ACC112 (cell line): ENCODE measurements around the gene TMEM9.
A peak's percentile ranks its signal among the peaks of the same experiment; 100 is the strongest.

Experiments
- H2AFZ ChIP-seq: fragments of 200-600 bp; sonication (generic); one replicate; pipeline ENCODE4 v1.6.0; 2017; ENCODE audit warnings: antibody characterized with exemption, low read length; ENCODE audit not compliant: unreplicated experiment
- H3K27ac ChIP-seq: fragments of 200-600 bp; sonication (generic); 2 replicates; pipeline ENCODE4 v1.5.1; 2014; ENCODE audit warnings: low read depth, mild to moderate bottlenecking, antibody characterized with exemption, low read length, moderate library complexity
- H3K27me3 ChIP-seq: fragments of 200-600 bp; sonication (generic); 2 replicates; pipeline ENCODE4 v1.6.1; 2014; ENCODE audit warnings: mild to moderate bottlenecking, antibody characterized with exemption, low read length, moderate library complexity, mixed read lengths; ENCODE audit not compliant: insufficient read depth
- H3K36me3 ChIP-seq: fragments of 200-600 bp; sonication (generic); 2 replicates; pipeline ENCODE4 v1.6.1; 2016; ENCODE audit warnings: mild to moderate bottlenecking, antibody characterized with exemption, low read length, moderate library complexity, mixed read lengths; ENCODE audit not compliant: insufficient read depth
- H3K4me1 ChIP-seq: fragments of 200-600 bp; sonication (generic); one replicate; pipeline ENCODE4 v1.6.1; 2016; ENCODE audit warnings: low read length, mixed read lengths; ENCODE audit not compliant: insufficient read depth, unreplicated experiment, control insufficient read depth
- H3K4me3 ChIP-seq: fragments of 200-600 bp; sonication (generic); 2 replicates; pipeline ENCODE4 v1.5.1; 2014; ENCODE audit warnings: mild to moderate bottlenecking, low read depth, low read length
- H3K79me2 ChIP-seq: fragments of 200-600 bp; sonication (generic); one replicate; pipeline ENCODE4 v1.6.0; 2016; ENCODE audit warnings: low read length; ENCODE audit not compliant: control insufficient read depth, unreplicated experiment, insufficient read depth

The TMEM9 gene

GRCh38 chr1:201139756-201140155 lies 14.5 kb downstream of the TMEM9 start:
- H3K4me3 ChIP-seq = no peak overlapping the region
- no peaks in the 10 kb centered on the region for H3K79me2 ChIP-seq
- no peaks in the 10 kb centered on the region for H3K27me3 ChIP-seq
- H2AFZ ChIP-seq = no peak overlapping the region
- H3K4me1 ChIP-seq = peaks cover 22% of the 10 kb centered on the region
- no peak overlapping the region for H3K27ac ChIP-seq
- H3K36me3 ChIP-seq = peaks cover 12% of the 10 kb centered on the region; the same call in 1 of the 2 replicates

- H3K4me1 ChIP-seq = peaks cover 22% of the 10 kb centered on the region
- peaks cover 12% of the 10 kb centered on the region; the same call in 1 of the 2 replicates for H3K36me3 ChIP-seq
- no peak overlapping the region for H2AFZ ChIP-seq
- H3K79me2 ChIP-seq = no peaks in the 10 kb centered on the region
- H3K27ac ChIP-seq = no peak overlapping the region
- no peaks in the 10 kb centered on the region for H3K27me3 ChIP-seq
- no peak overlapping the region for H3K4me3 ChIP-seq
These were observed 15.0 kb downstream of the TMEM9 start for GRCh38 chr1:201139306-201139705.

- peaks cover 8% of the 10 kb centered on the region; the same call in 1 of the 2 replicates for H3K36me3 ChIP-seq
- H3K4me1 ChIP-seq = peaks cover 22% of the 10 kb centered on the region
These were observed 15.9 kb downstream of the TMEM9 start for GRCh38 chr1:201138311-201138840.

GRCh38 chr1:201137579-201138310 lies 16.5 kb downstream of the TMEM9 start:
- H3K36me3 ChIP-seq = peaks cover 5% of the 10 kb centered on the region; the same call in 1 of the 2 replicates
- no peaks in the 10 kb centered on the region for H3K27me3 ChIP-seq
- H3K4me1 ChIP-seq = peaks cover 22% of the 10 kb centered on the region
- H2AFZ ChIP-seq = no peak overlapping the region
- peak overlapping the region; percentile 46 for H3K27ac ChIP-seq
- H3K4me3 ChIP-seq = 0 out of 2 replicates have a peak overlapping the region, but pooled peaks have one; percentile 2
- no peaks in the 10 kb centered on the region for H3K79me2 ChIP-seq

More at GRCh38 chr1:201138311-201138840, 15.9 kb downstream of the TMEM9 start:
- Histone ChIP-seq H3K79me2 (no peaks in the 10 kb centered on the region), H2AFZ (no peak overlapping the region), H3K27me3 (no peaks in the 10 kb centered on the region), H3K27ac (peak overlapping the region; percentile 46; the same call in 1 of the 2 replicates), H3K4me3 (no peak overlapping the region)

GRCh38 chr1:201137024-201137392 lies 17.3 kb downstream of the TMEM9 start:
- H3K4me3 ChIP-seq = no peak overlapping the region
- H3K79me2 ChIP-seq = no peaks in the 10 kb centered on the region
- H3K36me3 ChIP-seq = peaks cover 5% of the 10 kb centered on the region; the same call in 1 of the 2 replicates
- peaks cover 22% of the 10 kb centered on the region for H3K4me1 ChIP-seq
- peak overlapping the region; percentile 46; the same call in 1 of the 2 replicates for H3K27ac ChIP-seq
- H2AFZ ChIP-seq = no peak overlapping the region
- H3K27me3 ChIP-seq = no peaks in the 10 kb centered on the region

- H3K4me3 ChIP-seq = no peak overlapping the region
- no peaks in the 10 kb centered on the region for H3K79me2 ChIP-seq
- no peak overlapping the region for H2AFZ ChIP-seq
- no peaks in the 10 kb centered on the region for H3K27me3 ChIP-seq
- peaks cover 5% of the 10 kb centered on the region; the same call in 1 of the 2 replicates for H3K36me3 ChIP-seq
- H3K4me1 ChIP-seq = peaks cover 22% of the 10 kb centered on the region
- H3K27ac ChIP-seq = peak overlapping the region; percentile 46; the same call in 1 of the 2 replicates
These were observed 17.8 kb downstream of the TMEM9 start for GRCh38 chr1:201136355-201137023.

GRCh38 chr1:201134405-201134804 lies 19.9 kb downstream of the TMEM9 start:
- Histone ChIP-seq H3K4me3 (no peak overlapping the region), H3K4me1 (peaks cover 22% of the 10 kb centered on the region), H3K27me3 (no peaks in the 10 kb centered on the region), H3K27ac (no peak overlapping the region), H3K79me2 (no peaks in the 10 kb centered on the region), H3K36me3 (peaks cover 5% of the 10 kb centered on the region; the same call in 1 of the 2 replicates), H2AFZ (no peak overlapping the region)

DNA sequence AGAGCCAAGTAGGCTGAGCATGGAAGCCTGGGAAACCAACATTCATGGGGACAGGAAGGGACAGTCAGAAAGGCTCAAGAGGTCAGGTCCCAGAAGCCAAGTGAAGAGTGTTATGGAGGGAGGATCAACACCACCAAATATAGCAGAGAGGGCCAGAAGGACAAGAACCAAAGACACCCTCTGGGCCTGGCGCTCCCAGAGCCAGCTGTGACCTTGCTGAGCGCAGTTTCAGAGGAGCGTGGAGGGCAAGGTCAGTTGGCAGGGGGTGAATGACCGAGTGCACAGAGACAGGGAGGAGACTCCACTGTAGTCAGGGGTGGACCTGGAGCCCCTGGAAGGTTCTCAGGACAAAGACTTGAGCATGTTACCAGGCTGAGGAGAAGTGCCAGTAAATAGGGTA lies 22.9 kb downstream of the TMEM9 start:
- Histone ChIP-seq H3K4me1 (peaks cover 5% of the 10 kb centered on the region), H3K27me3 (no peaks in the 10 kb centered on the region), H3K27ac (no peak overlapping the region)

DNA sequence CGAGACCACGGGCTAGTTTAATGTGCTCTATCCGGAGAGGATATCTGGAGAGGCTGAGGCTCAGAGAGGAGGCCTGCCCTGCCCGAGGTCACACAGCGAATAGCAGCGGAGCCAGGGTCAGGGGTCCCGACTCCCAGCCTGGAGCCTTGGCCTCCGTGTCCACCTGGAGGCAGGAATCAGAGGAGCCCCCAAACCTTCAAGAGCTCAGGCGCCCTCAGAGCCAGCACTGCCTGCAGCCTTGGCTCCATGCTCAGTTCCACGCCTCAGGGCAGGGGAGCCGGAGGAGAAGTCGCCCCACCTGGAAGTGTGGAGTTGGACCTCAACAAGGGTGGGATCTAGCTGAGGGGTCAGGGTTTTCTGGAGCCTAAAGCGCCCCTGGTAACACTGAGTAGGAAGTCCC lies 25.3 kb downstream of the TMEM9 start:
- peaks cover 19% of the 10 kb centered on the region for H3K27me3 ChIP-seq
- no peaks in the 10 kb centered on the region for H3K36me3 ChIP-seq
- no peaks in the 10 kb centered on the region for H3K79me2 ChIP-seq
- H3K27ac ChIP-seq = no peak overlapping the region
- no peak overlapping the region for H3K4me3 ChIP-seq
- H3K4me1 ChIP-seq = peaks cover 5% of the 10 kb centered on the region
- H2AFZ ChIP-seq = no peak overlapping the region

More for the DNA sequence above, 22.9 kb downstream of the TMEM9 start:
- Histone ChIP-seq H2AFZ (no peak overlapping the region), H3K79me2 (no peaks in the 10 kb centered on the region), H3K4me3 (no peak overlapping the region), H3K36me3 (peaks cover 5% of the 10 kb centered on the region; the same call in 1 of the 2 replicates)

- peaks cover 5% of the 10 kb centered on the region for H3K4me1 ChIP-seq
- H3K27me3 ChIP-seq = peaks cover 24% of the 10 kb centered on the region
- no peak overlapping the region for H3K4me3 ChIP-seq
- H2AFZ ChIP-seq = no peak overlapping the region
- no peak overlapping the region for H3K27ac ChIP-seq
- no peaks in the 10 kb centered on the region for H3K36me3 ChIP-seq
- no peaks in the 10 kb centered on the region for H3K79me2 ChIP-seq
These were observed 25.8 kb downstream of the TMEM9 start for GRCh38 chr1:201128476-201128875.
